Measurements from ENCODE around the gene CBFB. TPM values are rescaled to one million over a fixed set of nuclear protein-coding genes. Genes with fewer than 3 reads are reported as not detected.

CBFB gene
- total RNA-seq, 1 experiment from 2014 or later = 87.1 TPM

- Mint-ChIP-seq H3K4me1 (ENCODE audit: insufficient read depth, unreplicated experiment) (no peaks in the 10 kb centered on the region), H3K4me3 (ENCODE audit: unreplicated experiment) (no peak overlapping the region), H3K36me3 (ENCODE audit: insufficient read depth, unreplicated experiment) (peaks cover 22% of the 10 kb centered on the region), H3K9me3 (ENCODE audit: unreplicated experiment) (no peaks in the 10 kb centered on the region), H3K27me3 (ENCODE audit: insufficient read depth, unreplicated experiment) (no peaks in the 10 kb centered on the region), H3K27ac (ENCODE audit: low read depth, unreplicated experiment) (no peak overlapping the region)
- ChIA-PET CTCF (interaction anchor here (0.6 to 0.7 kb wide), 5 partner anchors 16 to 1431 kb away, joined by 3 to 5 read pairs (median 3); no protein-coding TSS in a partner anchor), POLR2A (interaction anchor here (0.7 to 1.7 kb wide), 6 partner anchors 9 to 53 kb away, joined by 3 to 5 read pairs (median 3); no protein-coding TSS in a partner anchor)
- no TSS peak for BruUV-seq (replicated peaks)
- DNase-seq (ENCODE audit: unreplicated experiment) = no peak
- intact Hi-C loops (cut with micrococcal nuclease) = no loop called here
- TF ChIP-seq CTCF (IDR thresholded peaks at IDR 0.05; ENCODE audit: unreplicated experiment) = no peak
Measured at GRCh38 chr16:67082891-67083290, 53.9 kb downstream of the CBFB start.

GRCh38 chr16:67084345-67085028 lies 55.5 kb downstream of the CBFB start:
- Mint-ChIP-seq H3K27ac (ENCODE audit: low read depth, unreplicated experiment) (no peak overlapping the region), H3K9me3 (ENCODE audit: unreplicated experiment) (no peaks in the 10 kb centered on the region), H3K27me3 (ENCODE audit: insufficient read depth, unreplicated experiment) (no peaks in the 10 kb centered on the region), H3K4me1 (ENCODE audit: insufficient read depth, unreplicated experiment) (no peaks in the 10 kb centered on the region), H3K4me3 (ENCODE audit: unreplicated experiment) (no peak overlapping the region), H3K36me3 (ENCODE audit: insufficient read depth, unreplicated experiment) (peaks cover 23% of the 10 kb centered on the region)
- intact Hi-C loops (cut with micrococcal nuclease) = no loop called here
- peak; percentile 24 for DNase-seq (ENCODE audit: unreplicated experiment)
- ChIA-PET CTCF (interaction anchor here (0.6 kb wide), 2 partner anchors 141 to 731 kb away, joined by 3 to 4 read pairs; no protein-coding TSS in a partner anchor), POLR2A (interaction anchor here (1.7 kb wide), 1 partner anchor 13 kb away, joined by 5 read pairs; no protein-coding TSS in a partner anchor)
- no peak for TF ChIP-seq CTCF (IDR thresholded peaks at IDR 0.05; ENCODE audit: unreplicated experiment)
- no TSS peak for BruUV-seq (replicated peaks)

- POLR2A ChIA-PET = interaction anchor here (0.9 to 1.6 kb wide), 2 partner anchors 12 to 16 kb away, joined by 3 read pairs; no protein-coding TSS in a partner anchor
- CTCF ChIA-PET = interaction anchor here (0.8 to 1.3 kb wide), 2 partner anchors 17 to 133 kb away, joined by 3 to 4 read pairs; no protein-coding TSS in a partner anchor
Measured at GRCh38 chr16:67086822-67087221, 57.9 kb downstream of the CBFB start.

More at GRCh38 chr16:67086822-67087221, 57.9 kb downstream of the CBFB start:
- no TSS peak for BruUV-seq (replicated peaks)
- Mint-ChIP-seq H3K27ac (ENCODE audit: low read depth, unreplicated experiment) (no peak overlapping the region), H3K36me3 (ENCODE audit: insufficient read depth, unreplicated experiment) (peaks cover 13% of the 10 kb centered on the region), H3K4me1 (ENCODE audit: insufficient read depth, unreplicated experiment) (no peaks in the 10 kb centered on the region), H3K27me3 (ENCODE audit: insufficient read depth, unreplicated experiment) (no peaks in the 10 kb centered on the region), H3K9me3 (ENCODE audit: unreplicated experiment) (no peaks in the 10 kb centered on the region), H3K4me3 (ENCODE audit: unreplicated experiment) (no peak overlapping the region)
- no peak for TF ChIP-seq CTCF (IDR thresholded peaks at IDR 0.05; ENCODE audit: unreplicated experiment)
- DNase-seq (ENCODE audit: unreplicated experiment) = no peak
- intact Hi-C loops (cut with micrococcal nuclease) = no loop called here
